HL-60 (cell line): ENCODE measurements around the gene HAVCR2.

ENCODE experiments used
- DNase-seq, 2 experiments: peaks; one replicate each; pipeline ENCODE4 v3.0.0-alpha.2; 2010 to 2020; ENCODE audit warnings: low read depth in 1 of 2, low spot score in 1 of 2
- H3K27ac ChIP-seq: fragments of 250-450 bp; sonication (Bioruptor Pico); replicated peaks from 2 replicates; pipeline ENCODE4 v1.5.1; 2020; ENCODE audit warnings: mild to moderate bottlenecking, moderate library complexity
- H3K27me3 ChIP-seq: fragments of 250-450 bp; sonication (Bioruptor Pico); 2 replicates; pipeline ENCODE4 v1.5.1; 2021; ENCODE audit warnings: mild to moderate bottlenecking, moderate library complexity; ENCODE audit not compliant: insufficient read depth, poor library complexity, severe bottlenecking
- H3K4me3 ChIP-seq: replicated peaks from 2 replicates; pipeline ENCODE4 v1.5.1; 2011; ENCODE audit warnings: mild to moderate bottlenecking, control low read depth, low read length; ENCODE audit not compliant: insufficient read depth
- CTCF ChIP-seq: IDR thresholded peaks from one replicate; pipeline ENCODE4 v1.5.1; 2011; ENCODE audit warnings: low read length, control low read depth, inconsistent platforms; ENCODE audit not compliant: insufficient read depth
- GABPA ChIP-seq: IDR thresholded peaks from 2 replicates; pipeline ENCODE4 v1.6.1; 2012; ENCODE audit warnings: low read depth
- POLR2AphosphoS5 ChIP-seq: IDR thresholded peaks from 2 replicates; pipeline ENCODE4 v1.6.1; 2012; ENCODE audit warnings: low read depth
- SPI1 ChIP-seq: IDR thresholded peaks from 2 replicates; pipeline ENCODE4 v1.6.1; 2012; ENCODE audit warnings: low read depth, mild to moderate bottlenecking, borderline replicate concordance
- TF ChIP-seq, protein P1 (sequence below): IDR thresholded peaks from 2 replicates; pipeline ENCODE4 v1.6.1; 2012; ENCODE audit warnings: low read depth; ENCODE audit not compliant: insufficient replicate concordance

The HAVCR2 gene

GRCh38 chr5:157046041-157046440, 62.8 kb downstream of the HAVCR2 start:
- DNase-seq: no peak
- no peak overlapping the region for H3K4me3 ChIP-seq
- no peak for TF ChIP-seq POLR2AphosphoS5
- TF ChIP-seq GABPA: no peak
- TF ChIP-seq, protein P1, sequence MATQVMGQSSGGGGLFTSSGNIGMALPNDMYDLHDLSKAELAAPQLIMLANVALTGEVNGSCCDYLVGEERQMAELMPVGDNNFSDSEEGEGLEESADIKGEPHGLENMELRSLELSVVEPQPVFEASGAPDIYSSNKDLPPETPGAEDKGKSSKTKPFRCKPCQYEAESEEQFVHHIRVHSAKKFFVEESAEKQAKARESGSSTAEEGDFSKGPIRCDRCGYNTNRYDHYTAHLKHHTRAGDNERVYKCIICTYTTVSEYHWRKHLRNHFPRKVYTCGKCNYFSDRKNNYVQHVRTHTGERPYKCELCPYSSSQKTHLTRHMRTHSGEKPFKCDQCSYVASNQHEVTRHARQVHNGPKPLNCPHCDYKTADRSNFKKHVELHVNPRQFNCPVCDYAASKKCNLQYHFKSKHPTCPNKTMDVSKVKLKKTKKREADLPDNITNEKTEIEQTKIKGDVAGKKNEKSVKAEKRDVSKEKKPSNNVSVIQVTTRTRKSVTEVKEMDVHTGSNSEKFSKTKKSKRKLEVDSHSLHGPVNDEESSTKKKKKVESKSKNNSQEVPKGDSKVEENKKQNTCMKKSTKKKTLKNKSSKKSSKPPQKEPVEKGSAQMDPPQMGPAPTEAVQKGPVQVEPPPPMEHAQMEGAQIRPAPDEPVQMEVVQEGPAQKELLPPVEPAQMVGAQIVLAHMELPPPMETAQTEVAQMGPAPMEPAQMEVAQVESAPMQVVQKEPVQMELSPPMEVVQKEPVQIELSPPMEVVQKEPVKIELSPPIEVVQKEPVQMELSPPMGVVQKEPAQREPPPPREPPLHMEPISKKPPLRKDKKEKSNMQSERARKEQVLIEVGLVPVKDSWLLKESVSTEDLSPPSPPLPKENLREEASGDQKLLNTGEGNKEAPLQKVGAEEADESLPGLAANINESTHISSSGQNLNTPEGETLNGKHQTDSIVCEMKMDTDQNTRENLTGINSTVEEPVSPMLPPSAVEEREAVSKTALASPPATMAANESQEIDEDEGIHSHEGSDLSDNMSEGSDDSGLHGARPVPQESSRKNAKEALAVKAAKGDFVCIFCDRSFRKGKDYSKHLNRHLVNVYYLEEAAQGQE: no peak
- no peak for TF ChIP-seq CTCF
- no peak for TF ChIP-seq SPI1
- H3K27me3 ChIP-seq: no peaks in the 10 kb centered on the region
- H3K27ac ChIP-seq: no peak overlapping the region

- no peak overlapping the region for H3K4me3 ChIP-seq
- TF ChIP-seq, protein P1: no peak
- TF ChIP-seq SPI1: no peak
- no peak for TF ChIP-seq POLR2AphosphoS5
- TF ChIP-seq CTCF: no peak
- no peak for TF ChIP-seq GABPA
- DNase-seq: no peak
- no peak overlapping the region for H3K27ac ChIP-seq
- H3K27me3 ChIP-seq: no peaks in the 10 kb centered on the region
Measured at GRCh38 chr5:157045601-157046000, 63.2 kb downstream of the HAVCR2 start.

DNA sequence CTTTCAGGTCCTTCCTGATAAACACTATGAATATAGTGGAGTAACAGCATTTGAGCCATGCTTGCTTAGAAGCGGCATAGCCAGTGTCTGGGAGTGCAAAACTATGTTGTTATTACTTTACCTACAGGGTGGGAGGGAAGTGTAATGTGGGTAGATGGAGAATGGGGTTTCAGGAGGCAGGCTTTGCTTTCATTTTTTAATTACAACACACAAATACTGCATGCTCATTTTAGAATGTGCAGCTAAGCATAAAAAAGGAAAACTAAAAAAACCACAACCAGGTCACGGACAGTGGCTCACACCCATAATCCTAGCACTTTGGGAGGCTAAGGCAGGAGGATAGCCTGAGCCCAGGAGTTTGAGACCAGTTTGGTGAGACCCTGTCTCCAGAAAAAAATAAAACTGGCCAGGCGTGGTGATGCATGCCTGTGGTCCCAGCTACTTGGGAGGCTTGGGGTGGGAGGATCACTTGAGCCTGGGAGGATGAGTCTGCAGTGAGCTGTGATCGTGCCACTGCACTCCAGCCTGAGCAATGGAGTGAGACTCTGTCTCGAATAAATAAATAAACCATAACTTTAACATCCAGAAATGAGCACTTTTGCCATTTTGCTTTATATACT, 70.2 kb downstream of the HAVCR2 start:
- no peak for DNase-seq
- Histone ChIP-seq H3K27me3 (no peaks in the 10 kb centered on the region), H3K27ac (no peak overlapping the region), H3K4me3 (no peak overlapping the region)
- TF ChIP-seq CTCF (no peak), POLR2AphosphoS5 (no peak), SPI1 (no peak), GABPA (no peak)
- TF ChIP-seq, protein P1: no peak
